ENCODE results near the gene TOMT. TPM values are rescaled to one million over a fixed set of nuclear protein-coding genes. Genes with fewer than 3 reads are reported as not detected.
"Not testable (repeated sequence)": the region's sequence is repeated elsewhere in the genome, so short reads cannot be mapped to it uniquely, and the experiment has no call there.

Gene TOMT
- total RNA-seq, 4 donors from 2014 or later, result not detected

- H3K36me3 ChIP-seq, result no peaks in the 10 kb centered on the region
- no peaks in the 10 kb centered on the region for H3K27me3 ChIP-seq
- H3K27ac ChIP-seq, result no peak overlapping the region
- H3K9me3 ChIP-seq, result no peaks in the 10 kb centered on the region
- in situ Hi-C loops (cut with MboI; ENCODE audit: low sequenced_read_pairs in 4 of 4) (no loop called here), intact Hi-C loops (cut with DNase I; ENCODE audit: low total_unique reads) (no loop called here)
- H3K4me1 ChIP-seq, result no peaks in the 10 kb centered on the region
- DNase-seq (no peak), ATAC-seq (no peak)
- no peak overlapping the region for H3K4me3 ChIP-seq
- TF ChIP-seq CTCF (IDR thresholded peaks at IDR 0.05 in 4 of 5, conservative IDR thresholded peaks at IDR 0.05 in 1 of 5) (no peak), POLR2A (IDR thresholded peaks at IDR 0.05) (no peak)
These were observed 33.2 kb downstream of the TOMT start for GRCh38 chr11:72138821-72139390.

- no peak overlapping the region for H3K4me3 ChIP-seq
- ATAC-seq (no peak), DNase-seq (no peak)
- in situ Hi-C loops (cut with MboI; ENCODE audit: low sequenced_read_pairs in 4 of 4) (no loop called here), intact Hi-C loops (cut with DNase I; ENCODE audit: low total_unique reads) (no loop called here)
- H3K27ac ChIP-seq, result no peak overlapping the region
- no peaks in the 10 kb centered on the region for H3K27me3 ChIP-seq
- no peaks in the 10 kb centered on the region for H3K4me1 ChIP-seq
- no peaks in the 10 kb centered on the region for H3K9me3 ChIP-seq
- no peaks in the 10 kb centered on the region for H3K36me3 ChIP-seq
- TF ChIP-seq CTCF (IDR thresholded peaks at IDR 0.05 in 4 of 5, conservative IDR thresholded peaks at IDR 0.05 in 1 of 5) (no peak), POLR2A (IDR thresholded peaks at IDR 0.05) (no peak)
These were observed 33.8 kb downstream of the TOMT start for GRCh38 chr11:72139500-72139899.

GRCh38 chr11:72140661-72141060 is 34.9 kb downstream of the TOMT start:
- Histone ChIP-seq H3K36me3 (no peaks in the 10 kb centered on the region), H3K27me3 (no peaks in the 10 kb centered on the region), H3K9me3 (no peaks in the 10 kb centered on the region), H3K4me1 (no peaks in the 10 kb centered on the region), H3K27ac (no peak overlapping the region), H3K4me3 (no peak overlapping the region)
- intact Hi-C loops (cut with DNase I; ENCODE audit: low total_unique reads), result no loop called here
- in situ Hi-C loops (cut with MboI; ENCODE audit: low sequenced_read_pairs in 4 of 4), result no loop called here
- DNase-seq (no peak), ATAC-seq (no peak)
- no peak for TF ChIP-seq CTCF (IDR thresholded peaks at IDR 0.05 in 4 of 5, conservative IDR thresholded peaks at IDR 0.05 in 1 of 5)
- TF ChIP-seq POLR2A (IDR thresholded peaks at IDR 0.05), result no peak

DNA sequence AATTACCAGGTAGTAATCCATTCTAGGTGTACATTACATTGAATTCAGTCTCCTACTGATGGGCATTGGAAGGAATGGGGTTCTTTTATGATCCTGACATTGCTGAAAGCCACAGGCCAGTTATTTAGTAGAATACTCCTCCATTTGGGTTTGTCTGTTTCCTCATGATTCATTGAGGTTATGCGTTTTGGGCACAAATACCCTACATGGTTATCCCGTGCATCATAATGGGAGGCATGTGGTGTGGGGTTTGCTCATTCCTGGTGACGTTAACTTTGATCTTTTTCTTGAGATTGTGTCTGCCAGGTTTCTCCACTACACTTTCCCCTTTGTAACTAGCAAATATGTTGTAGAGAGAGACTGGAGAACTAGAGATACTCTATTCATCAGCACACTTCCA is 35.3 kb downstream of the TOMT start:
- Histone ChIP-seq H3K27me3 (no peaks in the 10 kb centered on the region), H3K9me3 (no peaks in the 10 kb centered on the region), H3K4me3 (no peak overlapping the region), H3K27ac (no peak overlapping the region), H3K4me1 (no peaks in the 10 kb centered on the region), H3K36me3 (no peaks in the 10 kb centered on the region)
- intact Hi-C loops (cut with DNase I; ENCODE audit: low total_unique reads), result no loop called here
- DNase-seq (no peak), ATAC-seq (no peak)
- in situ Hi-C loops (cut with MboI; ENCODE audit: low sequenced_read_pairs in 4 of 4), result no loop called here
- TF ChIP-seq POLR2A (IDR thresholded peaks at IDR 0.05) (no peak), CTCF (IDR thresholded peaks at IDR 0.05 in 4 of 5, conservative IDR thresholded peaks at IDR 0.05 in 1 of 5) (no peak)

- DNase-seq; H3K36me3 ChIP-seq; H3K27ac ChIP-seq; H3K27me3 ChIP-seq; H3K9me3 ChIP-seq; ATAC-seq; in situ Hi-C loops (cut with MboI; ENCODE audit: low sequenced_read_pairs in 4 of 4); intact Hi-C loops (cut with DNase I; ENCODE audit: low total_unique reads); H3K4me3 ChIP-seq; H3K4me1 ChIP-seq: not testable (repeated sequence)
These were observed 36.4 kb downstream of the TOMT start for GRCh38 chr11:72142086-72142485.

DNA sequence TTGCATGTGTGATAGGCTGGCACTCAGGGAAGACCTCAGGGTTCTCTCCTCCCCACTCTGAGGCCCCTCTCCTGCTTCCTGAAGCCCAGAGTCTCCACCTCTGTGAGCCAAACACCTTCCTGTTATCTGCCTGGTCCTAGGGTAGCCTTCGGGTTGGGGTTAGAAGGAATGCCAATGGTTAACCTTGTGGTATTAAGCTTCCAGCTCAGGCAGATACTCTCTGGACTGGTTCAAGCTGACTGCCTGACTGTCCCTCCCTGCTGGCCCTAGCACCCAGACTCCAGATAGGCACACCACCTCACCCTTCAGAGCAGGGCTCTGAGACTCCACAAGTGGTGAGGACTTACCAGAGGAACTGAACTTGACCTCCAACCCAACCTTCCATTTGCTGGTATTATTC is 36.8 kb downstream of the TOMT start:
- intact Hi-C loops (cut with DNase I; ENCODE audit: low total_unique reads); ATAC-seq; H3K27me3 ChIP-seq; H3K4me1 ChIP-seq; H3K27ac ChIP-seq; H3K36me3 ChIP-seq; H3K9me3 ChIP-seq; in situ Hi-C loops (cut with MboI; ENCODE audit: low sequenced_read_pairs in 4 of 4); H3K4me3 ChIP-seq; DNase-seq: not testable (repeated sequence)

All from gastrocnemius medialis (tissue), 4 donors.